Dendritic cell treated with granulocyte-macrophage colony-stimulating factor and Interleukin-4, amounts not matched to agents 40 ng/mL and 50 ng/mL, for 4 days (primary cell): Measurements from ENCODE around the gene MAD1L1.

ENCODE experiments used
- H3K27ac Mint-ChIP-seq: one replicate; pipeline ENCODE4 v1.8.0; 2022; ENCODE audit warnings: mild to moderate bottlenecking, mixed read lengths
- H3K27me3 Mint-ChIP-seq: one replicate; pipeline ENCODE4 v1.8.0; 2022; ENCODE audit warnings: mild to moderate bottlenecking, mixed read lengths
- H3K36me3 Mint-ChIP-seq: one replicate; pipeline ENCODE4 v1.8.0; 2022; ENCODE audit warnings: low read depth, mixed read lengths
- H3K4me1 Mint-ChIP-seq: one replicate; pipeline ENCODE4 v1.8.0; 2022; ENCODE audit warnings: low read depth, mixed read lengths
- H3K4me3 Mint-ChIP-seq: one replicate; pipeline ENCODE4 v1.8.0; 2022; ENCODE audit warnings: mild to moderate bottlenecking, moderate library complexity, mixed read lengths
- H3K9me3 Mint-ChIP-seq: one replicate; pipeline ENCODE4 v1.8.0; 2022; ENCODE audit warnings: mixed read lengths
- intact Hi-C: fragments of 100-400 bp; cut with micrococcal nuclease; formaldehyde crosslinking; loops from one replicate; pipeline ENCODE4 v1.15.0; 2022

The MAD1L1 gene

DNA sequence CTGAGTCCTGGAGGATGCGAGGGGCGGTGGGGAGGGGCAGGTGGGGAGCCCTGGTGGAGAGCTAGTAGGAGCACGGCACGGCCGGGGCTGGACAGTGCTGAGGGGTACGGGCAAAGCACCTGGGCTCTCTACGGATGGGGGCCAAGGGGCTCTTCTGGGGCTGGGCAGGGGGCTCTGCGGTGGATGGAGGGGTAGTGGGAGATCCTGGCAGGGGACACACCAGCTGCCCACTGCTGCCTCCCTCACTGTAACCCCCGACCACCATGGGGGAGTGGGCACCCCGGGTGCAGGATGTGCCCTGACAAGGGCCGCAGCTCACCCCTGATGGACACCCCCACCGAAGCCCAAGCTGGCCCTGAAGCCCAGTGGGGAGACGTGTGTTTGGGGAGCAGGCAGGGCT is 359.3 kb downstream of the MAD1L1 start:
- Mint-ChIP-seq H3K27me3 (no peaks in the 10 kb centered on the region), H3K4me1 (peaks cover 16% of the 10 kb centered on the region), H3K27ac (no peak overlapping the region), H3K4me3 (no peak overlapping the region), H3K36me3 (peaks cover 61% of the 10 kb centered on the region), H3K9me3 (peaks cover 26% of the 10 kb centered on the region)
- intact Hi-C loops = no loop called here

DNA sequence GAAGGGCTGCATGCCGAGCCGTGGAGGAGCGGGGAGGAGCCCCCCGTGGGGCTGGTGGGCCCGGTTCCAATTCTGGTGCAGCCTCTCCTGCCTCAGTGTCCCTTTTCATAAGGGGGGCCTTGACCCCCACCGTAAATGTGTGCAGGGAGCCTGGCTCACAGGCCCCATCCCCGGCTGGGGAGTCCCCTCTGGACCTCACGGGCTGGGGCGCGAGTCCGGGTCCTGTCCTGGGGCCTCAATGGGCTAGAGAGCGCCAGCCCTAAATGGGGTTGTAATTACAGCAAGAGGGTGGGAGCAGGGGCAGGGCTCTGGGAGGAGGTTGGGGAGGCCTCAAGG is 359.7 kb downstream of the MAD1L1 start:
- Mint-ChIP-seq H3K27me3 (no peaks in the 10 kb centered on the region), H3K4me3 (no peak overlapping the region), H3K27ac (no peak overlapping the region), H3K4me1 (peaks cover 16% of the 10 kb centered on the region), H3K9me3 (peaks cover 24% of the 10 kb centered on the region), H3K36me3 (peaks cover 62% of the 10 kb centered on the region)
- intact Hi-C loops = no loop called here

DNA sequence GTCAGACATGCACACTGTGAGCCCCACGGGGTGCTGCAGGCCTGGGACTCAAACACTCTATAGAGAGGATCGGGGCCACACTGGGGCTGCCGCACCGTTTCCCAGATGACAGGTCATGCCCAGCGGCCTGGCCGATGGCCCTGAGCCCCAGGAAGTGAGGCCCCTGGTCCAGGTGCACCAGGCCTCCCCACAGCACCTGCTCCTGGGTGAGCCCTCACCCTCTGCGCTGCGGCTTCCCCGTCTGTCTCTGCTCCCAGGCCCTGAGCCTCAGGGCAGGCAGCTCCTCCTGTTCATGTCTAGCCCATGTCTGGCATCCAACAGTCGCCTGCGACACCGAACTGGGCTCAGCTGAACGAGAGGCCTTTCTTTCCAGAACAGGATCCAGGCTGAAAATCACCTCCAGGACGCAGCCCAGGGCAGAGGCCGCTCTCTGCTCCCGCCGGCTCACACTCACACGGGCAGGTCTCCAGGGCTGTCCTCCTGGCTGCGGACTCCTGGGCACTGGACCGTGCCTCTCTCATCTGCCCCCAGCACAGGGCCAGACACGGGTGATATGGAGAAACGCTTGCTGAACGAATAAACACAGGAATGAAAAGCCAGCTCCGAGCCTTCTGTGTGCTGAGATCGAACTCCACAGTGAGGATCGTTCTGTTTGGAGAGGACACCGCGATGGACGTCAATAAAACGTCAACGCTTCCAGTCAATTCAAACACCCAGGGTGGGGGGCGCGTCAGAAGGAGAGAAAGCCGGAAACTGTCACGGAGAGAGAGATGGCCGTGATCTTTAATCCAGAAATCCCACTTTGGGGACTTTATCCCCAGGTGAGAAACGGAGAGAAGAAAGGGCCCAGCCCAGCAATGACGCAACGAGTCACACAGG is 360.3 kb downstream of the MAD1L1 start:
- Mint-ChIP-seq H3K27ac (no peak overlapping the region), H3K4me3 (no peak overlapping the region), H3K36me3 (peaks cover 62% of the 10 kb centered on the region), H3K9me3 (peaks cover 18% of the 10 kb centered on the region), H3K27me3 (no peaks in the 10 kb centered on the region), H3K4me1 (peaks cover 16% of the 10 kb centered on the region)
- intact Hi-C loops = no loop called here

DNA sequence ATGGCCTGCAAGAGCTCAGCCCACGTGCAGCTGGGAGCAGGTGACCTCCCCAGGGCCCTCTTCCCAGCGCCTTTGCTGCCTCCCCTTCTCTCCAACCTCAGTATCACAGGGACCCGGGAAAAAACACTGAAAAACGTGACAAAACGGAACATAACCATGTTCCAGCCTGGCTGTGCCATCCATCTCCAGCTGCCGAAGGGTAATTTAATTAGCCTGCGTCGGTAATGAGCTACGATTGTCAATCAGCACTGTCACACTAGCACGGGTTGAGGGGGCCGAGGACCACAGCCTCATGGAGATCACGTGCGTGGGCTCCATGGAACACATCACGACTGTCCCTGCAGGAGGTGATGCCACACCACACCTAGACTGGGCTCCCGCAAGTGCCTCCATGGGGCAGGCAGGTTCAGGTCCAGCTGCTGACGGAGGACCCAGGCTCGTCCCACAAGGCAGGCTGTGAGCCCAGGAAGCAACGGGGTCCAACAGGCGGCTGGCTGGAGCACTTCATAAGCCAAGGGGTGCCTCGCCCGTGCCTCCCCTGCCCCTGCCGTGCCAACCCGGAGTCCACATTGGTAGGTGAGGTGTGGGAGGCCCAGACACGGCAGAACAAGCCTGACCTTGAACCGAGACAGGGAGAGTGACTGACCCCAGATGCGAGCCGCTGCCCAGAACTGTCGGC is 363.2 kb downstream of the MAD1L1 start:
- no peak overlapping the region for H3K4me3 Mint-ChIP-seq
- no peaks in the 10 kb centered on the region for H3K4me1 Mint-ChIP-seq
- H3K27ac Mint-ChIP-seq = no peak overlapping the region
- peaks cover 70% of the 10 kb centered on the region for H3K36me3 Mint-ChIP-seq
- H3K27me3 Mint-ChIP-seq = no peaks in the 10 kb centered on the region
- peaks cover 17% of the 10 kb centered on the region for H3K9me3 Mint-ChIP-seq
- intact Hi-C loops = no loop called here

DNA sequence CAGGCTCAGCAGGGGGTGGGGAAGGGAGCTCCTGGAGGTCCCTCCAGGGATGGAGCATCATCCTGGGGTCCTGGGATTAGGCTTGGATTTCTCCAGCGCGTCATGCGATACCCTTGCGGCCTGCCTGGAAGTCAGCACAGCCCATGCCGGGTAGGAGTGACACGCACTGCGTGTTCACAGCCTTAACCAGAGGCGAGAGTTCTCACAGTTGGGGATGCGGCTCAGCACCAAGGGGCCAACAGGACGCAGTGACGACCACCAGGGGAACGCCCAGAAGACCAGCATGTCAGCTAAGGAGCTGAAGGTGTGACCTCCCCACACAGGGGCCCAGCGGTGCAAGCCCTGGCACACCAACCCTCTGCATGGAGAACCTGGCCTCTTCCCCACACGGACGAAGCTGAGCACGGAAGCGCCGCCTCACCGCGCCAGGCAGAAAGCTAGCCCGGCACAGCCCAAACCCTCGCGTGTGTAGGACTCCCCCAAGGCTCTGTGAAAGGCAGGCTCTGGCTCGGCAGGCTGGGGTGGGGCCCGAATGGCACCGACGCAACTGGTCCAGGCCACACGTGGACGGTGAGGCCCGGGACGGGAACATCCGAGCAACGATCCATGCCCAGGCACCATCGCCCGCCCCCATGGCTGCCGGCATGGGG is 364.1 kb downstream of the MAD1L1 start:
- no peaks in the 10 kb centered on the region for H3K27me3 Mint-ChIP-seq
- intact Hi-C loops = no loop called here
- H3K4me3 Mint-ChIP-seq = no peak overlapping the region
- H3K9me3 Mint-ChIP-seq = peaks cover 17% of the 10 kb centered on the region
- H3K27ac Mint-ChIP-seq = no peak overlapping the region
- H3K36me3 Mint-ChIP-seq = peaks cover 61% of the 10 kb centered on the region
- no peaks in the 10 kb centered on the region for H3K4me1 Mint-ChIP-seq

DNA sequence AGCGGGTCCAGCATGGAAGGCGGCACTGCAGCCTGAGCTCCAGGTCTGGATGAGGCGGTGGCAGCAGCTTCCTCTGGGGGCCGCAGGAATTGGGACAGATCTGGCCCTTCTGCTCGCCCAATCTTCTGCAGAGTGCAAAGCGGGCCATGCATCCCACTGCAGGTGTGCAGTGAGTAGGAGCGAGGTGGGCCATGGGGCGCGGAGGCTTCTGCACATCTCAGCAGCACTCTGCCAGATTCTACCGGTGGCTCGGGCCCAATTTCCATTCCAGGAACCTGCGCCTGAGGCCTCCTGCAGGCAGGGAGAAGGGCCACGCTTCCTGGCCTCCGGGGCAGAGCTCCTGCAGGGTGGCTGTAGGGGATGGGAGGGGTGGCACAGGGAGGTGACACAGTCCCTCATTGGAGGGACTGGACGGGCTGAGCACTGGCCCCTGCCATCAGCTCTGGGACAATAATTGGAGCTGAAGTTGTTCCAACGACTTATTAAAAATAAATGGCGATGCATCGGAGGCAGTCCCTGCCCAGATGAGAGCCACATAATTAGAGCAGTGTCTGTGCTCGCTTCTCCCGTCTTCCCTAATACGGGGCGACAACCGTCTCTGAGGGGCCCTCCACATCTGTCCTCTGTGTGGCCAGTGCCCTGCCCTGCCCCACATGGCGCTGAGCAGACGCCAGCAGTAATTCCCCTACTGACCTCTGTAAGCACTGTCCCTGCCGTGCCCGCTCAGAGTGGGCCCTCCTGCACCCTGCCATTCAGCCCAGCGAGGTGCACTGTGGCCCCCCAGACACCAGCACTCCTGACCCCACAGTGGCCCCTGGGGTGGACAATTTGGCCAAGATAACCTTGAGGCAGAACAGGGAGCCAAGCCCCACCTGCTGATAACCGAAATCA is 365.1 kb downstream of the MAD1L1 start:
- intact Hi-C loops = no loop called here
- Mint-ChIP-seq H3K9me3 (peaks cover 17% of the 10 kb centered on the region), H3K4me3 (no peak overlapping the region), H3K27ac (no peak overlapping the region), H3K36me3 (peaks cover 57% of the 10 kb centered on the region), H3K27me3 (no peaks in the 10 kb centered on the region), H3K4me1 (no peaks in the 10 kb centered on the region)

DNA sequence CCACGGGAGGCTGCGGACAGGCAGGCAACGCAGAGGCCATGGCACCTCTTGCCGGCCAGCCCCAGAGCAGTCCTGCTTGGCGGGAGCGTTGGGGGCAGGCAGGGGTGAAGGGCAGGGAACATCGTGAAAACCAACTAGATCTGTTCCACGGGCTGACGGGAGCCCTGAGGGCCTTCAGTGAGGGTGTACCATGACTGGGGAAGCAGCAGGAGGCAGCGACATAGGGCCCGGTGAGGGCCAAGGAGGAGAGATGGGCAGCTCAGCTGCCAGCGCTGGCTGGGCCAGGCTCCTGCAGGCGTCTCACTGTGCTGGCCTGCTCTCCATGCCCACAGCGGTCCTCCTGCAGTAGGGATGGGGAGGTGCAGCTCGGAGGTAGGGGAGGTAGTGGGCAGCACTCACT is 366.1 kb downstream of the MAD1L1 start:
- peaks cover 12% of the 10 kb centered on the region for H3K9me3 Mint-ChIP-seq
- intact Hi-C loops = no loop called here
- peaks cover 47% of the 10 kb centered on the region for H3K36me3 Mint-ChIP-seq
- no peaks in the 10 kb centered on the region for H3K27me3 Mint-ChIP-seq
- no peak overlapping the region for H3K27ac Mint-ChIP-seq
- H3K4me3 Mint-ChIP-seq = no peak overlapping the region
- H3K4me1 Mint-ChIP-seq = no peaks in the 10 kb centered on the region

DNA sequence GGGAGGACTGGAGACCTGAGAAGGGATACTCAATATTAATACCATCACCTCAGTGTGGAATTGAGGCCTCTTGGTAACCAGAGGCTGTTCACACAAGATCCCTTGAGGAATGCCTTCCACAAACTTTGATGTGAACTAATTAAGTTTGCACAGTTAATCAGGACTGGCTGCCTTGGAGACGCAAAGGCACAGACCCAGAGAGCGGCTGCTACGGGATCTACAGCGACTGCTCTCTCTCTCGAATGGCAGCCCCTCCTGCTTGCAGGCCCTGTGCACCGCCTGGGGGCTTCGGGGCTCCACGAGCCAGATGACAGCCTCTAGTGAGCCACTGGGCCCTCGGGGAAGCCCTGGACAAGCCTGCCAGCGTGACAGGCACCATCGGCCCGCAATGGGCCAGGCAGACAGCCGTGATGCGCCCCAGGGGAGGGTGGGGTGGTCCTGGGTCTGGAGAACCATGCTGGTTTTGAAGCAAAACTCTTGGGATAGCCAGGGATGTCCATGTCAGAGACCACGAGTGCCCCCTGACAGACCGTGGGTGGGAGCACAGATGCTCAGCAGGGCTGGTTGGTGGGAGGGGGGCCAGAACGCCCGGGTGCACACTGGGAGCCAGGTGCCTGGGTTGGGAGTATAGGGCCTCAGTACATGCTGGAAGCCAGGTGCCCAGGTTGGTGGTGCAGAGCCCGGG is 367.0 kb downstream of the MAD1L1 start:
- H3K36me3 Mint-ChIP-seq = peaks cover 43% of the 10 kb centered on the region
- intact Hi-C loops = no loop called here
- H3K9me3 Mint-ChIP-seq = peaks cover 3% of the 10 kb centered on the region
- no peaks in the 10 kb centered on the region for H3K4me1 Mint-ChIP-seq
- no peak overlapping the region for H3K4me3 Mint-ChIP-seq
- H3K27ac Mint-ChIP-seq = no peak overlapping the region
- H3K27me3 Mint-ChIP-seq = no peaks in the 10 kb centered on the region

DNA sequence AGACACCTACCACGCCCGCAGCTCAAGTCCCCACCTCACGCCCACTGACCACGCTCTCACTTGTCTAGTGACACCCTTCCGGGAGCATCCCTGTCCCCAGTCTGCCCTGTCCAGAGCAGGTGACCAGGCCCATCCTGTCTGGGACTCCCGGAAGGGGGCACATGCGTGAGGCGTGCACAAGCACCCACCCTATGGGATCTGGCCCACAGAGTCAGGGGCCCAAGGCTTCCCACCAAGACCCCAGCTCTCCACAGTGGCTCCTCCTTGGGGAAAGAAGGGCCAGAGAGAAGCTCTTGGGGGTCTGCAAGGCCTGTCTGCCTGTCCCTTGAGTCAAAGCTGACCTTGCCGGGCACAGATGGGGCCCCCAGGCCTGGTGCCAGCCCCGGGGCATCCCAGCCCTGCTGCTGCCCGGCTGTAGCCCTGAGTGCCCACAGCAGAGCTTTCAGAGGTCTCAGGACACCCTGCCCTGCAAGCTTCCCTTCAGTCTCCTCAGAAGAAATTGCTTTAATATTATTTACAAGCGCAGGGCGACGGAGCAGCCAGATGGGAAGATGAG is 367.7 kb downstream of the MAD1L1 start:
- Mint-ChIP-seq H3K27ac (no peak overlapping the region), H3K4me1 (no peaks in the 10 kb centered on the region), H3K27me3 (no peaks in the 10 kb centered on the region), H3K9me3 (no peaks in the 10 kb centered on the region), H3K4me3 (no peak overlapping the region), H3K36me3 (peaks cover 36% of the 10 kb centered on the region)
- intact Hi-C loops = no loop called here

DNA sequence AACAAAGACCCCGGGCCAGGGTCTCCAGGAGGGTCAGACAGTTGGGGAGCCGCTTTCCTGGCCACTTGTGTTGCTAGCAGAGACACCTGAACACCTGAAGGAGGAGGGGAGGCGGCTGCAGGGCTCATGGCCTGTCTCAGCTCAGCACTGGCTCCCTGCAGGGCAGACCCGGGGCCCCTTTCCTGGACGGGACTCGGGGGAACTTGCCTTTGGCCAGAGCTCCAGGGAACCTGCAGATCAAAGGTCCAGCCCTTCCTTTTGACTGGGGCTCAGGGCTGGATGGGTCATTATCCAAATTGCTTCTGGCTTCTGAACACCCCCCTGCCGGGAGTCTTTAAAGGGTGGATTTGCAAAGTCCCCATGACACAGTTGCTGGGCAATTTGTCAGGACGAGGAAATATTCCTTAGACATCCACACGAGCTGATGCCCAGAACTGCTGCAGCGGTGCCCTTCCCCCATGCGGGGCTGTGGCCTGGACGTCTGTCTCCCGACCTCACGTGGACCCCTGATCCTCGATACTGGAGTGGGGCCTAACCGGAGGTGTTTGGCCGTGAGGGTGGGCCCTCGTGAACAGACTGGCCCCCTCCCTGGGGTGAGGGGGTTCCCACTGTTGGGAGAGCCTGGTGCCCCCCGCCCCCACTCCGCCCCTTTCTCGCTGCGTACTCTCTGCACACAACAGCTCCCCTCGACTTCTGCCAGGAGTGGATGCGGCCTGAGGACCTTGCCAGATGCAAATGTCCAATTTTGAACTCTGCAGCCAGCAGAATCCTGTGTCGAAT is 368.4 kb downstream of the MAD1L1 start:
- Mint-ChIP-seq H3K4me3 (no peak overlapping the region), H3K4me1 (no peaks in the 10 kb centered on the region), H3K27me3 (no peaks in the 10 kb centered on the region), H3K36me3 (peaks cover 33% of the 10 kb centered on the region), H3K27ac (no peak overlapping the region), H3K9me3 (no peaks in the 10 kb centered on the region)
- intact Hi-C loops = no loop called here

DNA sequence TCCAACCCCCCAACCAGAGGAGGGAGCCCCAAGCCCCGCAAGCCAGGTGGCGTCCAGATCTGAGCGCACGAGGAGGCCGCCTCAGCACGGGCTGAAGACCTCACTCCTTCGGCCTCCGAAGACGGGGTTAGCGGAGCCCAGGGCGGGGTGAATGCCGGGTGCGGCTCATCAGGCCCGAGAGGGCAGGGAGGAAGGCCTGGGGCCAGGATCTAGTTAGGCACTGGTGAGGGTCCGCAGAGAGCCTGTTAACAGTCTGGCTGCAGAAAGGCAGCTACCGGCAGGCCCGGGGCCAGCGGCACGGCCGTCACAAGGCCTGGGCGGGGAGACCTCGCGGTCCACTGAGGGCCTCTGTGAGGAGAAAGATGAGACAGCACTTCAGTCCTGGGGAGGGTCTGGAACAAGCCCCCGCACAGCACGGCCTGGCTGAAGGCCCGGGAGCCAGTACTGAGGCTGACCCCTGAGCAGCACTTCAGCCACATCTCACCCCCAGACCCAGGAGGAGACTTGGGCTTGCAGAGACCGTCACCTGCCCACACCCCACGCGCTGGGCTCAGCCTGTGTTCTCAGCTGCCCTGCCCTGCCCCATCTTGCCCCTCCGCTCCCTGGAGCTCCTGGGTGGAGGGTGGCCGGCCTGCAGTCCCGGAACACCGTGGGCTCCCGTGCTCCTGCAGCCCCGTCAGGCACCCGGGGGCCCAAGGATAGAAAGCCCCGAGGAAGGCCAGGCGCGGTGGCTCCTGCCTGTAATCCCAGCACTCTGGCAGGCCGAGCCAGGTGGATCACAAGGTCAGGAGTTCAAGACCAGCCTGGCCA is 369.4 kb downstream of the MAD1L1 start:
- intact Hi-C loops = no loop called here
- Mint-ChIP-seq H3K27ac (no peak overlapping the region), H3K27me3 (no peaks in the 10 kb centered on the region), H3K4me1 (no peaks in the 10 kb centered on the region), H3K36me3 (peaks cover 44% of the 10 kb centered on the region), H3K9me3 (no peaks in the 10 kb centered on the region), H3K4me3 (no peak overlapping the region)

DNA sequence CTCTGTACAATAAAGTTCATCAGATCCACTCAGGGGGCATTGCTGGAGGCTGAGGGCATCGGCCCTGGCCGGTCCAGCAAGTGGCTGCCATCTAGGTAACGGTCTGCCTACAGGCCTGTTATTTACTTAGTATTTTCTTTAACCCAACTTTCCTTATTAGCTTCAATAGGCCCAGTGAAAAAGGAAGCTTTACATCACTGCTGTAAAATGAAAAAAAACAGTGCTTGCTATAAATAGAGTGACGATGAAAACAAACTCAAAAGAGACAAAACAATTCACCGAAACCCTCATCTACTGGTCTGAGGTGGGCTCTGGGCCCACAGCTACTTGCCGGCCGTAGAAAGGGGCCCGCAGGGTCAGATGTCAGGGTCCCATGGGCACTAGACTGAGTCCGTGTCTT is 370.2 kb downstream of the MAD1L1 start:
- Mint-ChIP-seq H3K9me3 (no peaks in the 10 kb centered on the region), H3K27ac (no peak overlapping the region), H3K4me3 (no peak overlapping the region), H3K4me1 (no peaks in the 10 kb centered on the region), H3K36me3 (peaks cover 46% of the 10 kb centered on the region), H3K27me3 (no peaks in the 10 kb centered on the region)
- intact Hi-C loops = no loop called here
